Activated gamma-delta T cell (primary cell): Measurements from ENCODE around the gene PIP.
"Not testable (repeated sequence)": the region's sequence is repeated elsewhere in the genome, so short reads cannot be mapped to it uniquely, and the experiment has no call there.

Experiments
- DNase-seq: peaks from one replicate; lab custom pipeline; 2025; lab: John Stamatoyannopoulos, UW

Gene PIP

DNA sequence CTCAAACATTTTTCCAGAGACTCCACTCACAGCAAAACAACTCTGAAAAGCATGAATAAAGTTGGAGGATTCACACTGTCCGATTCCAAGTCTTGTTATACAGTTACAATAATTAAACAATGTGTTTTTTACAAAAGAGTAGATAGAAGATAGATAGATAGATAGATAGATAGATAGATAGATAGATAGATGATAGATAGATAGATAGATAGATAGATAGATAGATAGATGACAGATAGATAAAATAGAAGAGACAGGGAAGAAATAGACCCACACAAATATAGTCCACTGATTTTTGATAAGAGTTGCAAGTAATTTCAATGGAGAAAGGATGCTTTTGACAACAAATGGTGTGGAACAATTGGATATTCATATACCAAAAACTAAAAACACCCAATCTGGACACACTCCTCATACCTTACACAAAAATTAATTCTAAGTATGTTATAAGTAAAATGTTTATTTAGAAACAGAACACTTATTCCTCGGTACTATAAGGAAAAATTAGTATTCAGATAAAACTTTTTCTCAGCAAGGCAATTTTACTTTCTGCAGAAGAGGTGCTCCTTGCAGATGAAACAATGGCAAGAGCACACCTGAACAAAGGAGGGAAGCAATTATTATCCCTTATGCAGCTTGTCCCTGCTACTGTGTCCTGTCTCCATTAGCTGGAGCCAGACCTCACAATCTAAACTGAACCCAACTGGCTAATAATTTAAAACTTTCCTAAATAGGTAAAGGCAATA is 45.7 kb downstream of the PIP start:
- no peak for DNase-seq

DNA sequence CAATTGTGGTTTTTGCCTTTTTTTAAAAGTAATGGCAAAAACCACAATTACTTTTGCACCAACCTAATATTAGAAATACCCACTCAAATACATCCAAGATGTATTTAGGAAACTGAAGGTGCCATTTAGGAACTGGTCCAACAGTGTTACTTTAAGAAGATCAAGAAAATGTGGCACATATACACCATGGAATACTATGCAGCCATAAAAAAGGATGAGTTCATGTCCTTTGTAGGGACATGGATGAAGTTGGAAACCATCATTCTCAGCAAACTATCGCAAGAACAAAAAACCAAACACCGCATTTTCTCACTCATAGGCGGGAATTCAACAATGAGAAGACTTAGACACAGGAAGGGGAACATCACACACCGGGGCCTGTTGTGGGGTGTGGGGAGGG is 48.9 kb downstream of the PIP start:
- DNase-seq: not testable (repeated sequence)

- DNase-seq: no peak
Measured at GRCh38 chr7:143181349-143181748, 49.5 kb downstream of the PIP start.

DNA sequence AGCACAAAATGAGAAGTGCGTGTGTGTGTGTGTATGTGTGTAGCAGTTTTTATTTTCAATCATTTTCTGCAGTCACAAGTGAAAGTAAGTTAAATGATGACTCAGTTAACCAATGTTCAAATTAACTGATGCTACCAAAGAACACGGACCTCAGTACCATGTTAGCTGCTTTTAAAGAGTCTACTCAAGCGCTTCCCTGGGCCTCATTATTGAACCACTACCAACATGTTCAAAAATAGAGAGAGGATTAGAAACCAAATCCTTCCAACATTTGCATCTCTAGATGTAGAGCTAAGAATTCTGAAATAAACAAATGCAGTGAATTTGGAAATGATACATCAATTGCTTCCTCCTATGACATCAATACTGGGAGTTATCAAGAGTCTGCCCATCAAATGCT is 51.1 kb downstream of the PIP start, which contains the start of gene TAS2R39:
Gene TAS2R39 (plus strand): TSS at position 396 of the 400 bp plus-strand sequence. CDS start 0 bp downstream, at position 396.
- no peak for DNase-seq

- no peak for DNase-seq
Measured at GRCh38 chr7:143185551-143185950, 53.7 kb downstream of the PIP start.

DNA sequence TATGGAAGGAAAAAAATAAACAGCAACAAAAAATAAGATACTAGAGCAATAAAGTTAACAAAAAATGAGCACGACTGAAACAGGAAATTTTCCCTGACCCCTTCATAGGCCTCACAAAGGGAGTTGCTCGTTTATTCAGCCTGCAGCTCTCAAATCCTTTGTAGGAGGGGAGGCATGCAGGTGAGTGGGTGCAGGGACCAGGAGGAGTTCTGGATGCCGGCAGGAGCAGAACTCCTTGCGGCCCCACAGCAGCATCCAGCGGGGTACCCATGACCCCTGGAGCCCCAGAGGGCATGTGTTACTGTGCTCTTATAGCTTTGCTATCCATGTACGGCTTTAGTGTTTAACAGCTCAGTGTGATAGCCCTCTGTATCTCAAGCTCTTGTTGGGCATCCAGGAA is 57.1 kb downstream of the PIP start:
- no peak for DNase-seq
